Measurements from ENCODE around the gene UMODL1. TPM values are rescaled to one million over a fixed set of nuclear protein-coding genes. Genes with fewer than 3 reads are reported as not detected.
A peak's percentile ranks its signal among the peaks of the same experiment; 100 is the strongest.

Gene UMODL1
- total RNA-seq, 1 experiment from 2014 or later: not detected

DNA sequence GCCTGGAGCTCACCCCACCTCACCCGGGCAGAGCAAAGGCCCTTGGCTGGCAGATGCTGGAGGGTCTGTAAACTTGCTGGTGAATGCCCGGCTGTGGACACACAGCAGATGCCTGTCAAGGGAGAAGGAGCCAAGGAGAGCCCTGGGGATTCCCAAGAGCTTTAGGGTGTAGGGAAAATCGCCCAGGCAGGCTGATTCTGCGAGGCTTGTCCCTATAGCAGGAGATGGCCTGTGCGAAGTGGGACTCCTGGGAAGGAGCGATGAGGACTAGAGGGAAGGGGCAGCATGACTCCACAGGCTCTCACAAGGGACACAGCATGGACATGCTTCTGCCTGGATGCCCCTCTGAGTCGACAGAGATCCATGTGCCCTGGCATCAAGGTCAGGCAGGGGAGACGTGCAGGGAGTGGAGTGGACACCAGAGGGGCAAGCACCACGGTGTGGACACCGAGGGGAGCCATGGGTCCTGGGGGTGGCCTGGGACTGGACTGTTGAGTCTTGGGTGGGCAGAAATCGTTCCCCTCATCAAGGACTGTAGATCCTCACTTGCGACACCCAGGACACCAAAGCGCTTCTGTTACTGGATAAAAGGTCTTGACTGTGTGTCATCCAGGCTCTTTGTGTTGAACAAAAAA, 76.4 kb downstream of the UMODL1 start:
- Mint-ChIP-seq H3K27me3 (ENCODE audit: low read depth) (peaks cover 4% of the 10 kb centered on the region; the same call in 1 of the 2 replicates), H3K4me1 (peaks cover 3% of the 10 kb centered on the region in 2 experiments; a peak in 2 of 4 replicates), H3K4me3 (no peak overlapping the region), H3K36me3 (ENCODE audit: insufficient read depth in 1 of 3, low read depth in 3 of 3) (no peaks in the 10 kb centered on the region), H3K9me3 (no peaks in the 10 kb centered on the region; a peak in 1 of 5 replicates), H3K27ac (peak overlapping the region in 2 of 3 experiments; percentile 31 to 61; a peak in 1 of 7 replicates)
- Histone ChIP-seq H3K23ac (ENCODE audit: insufficient read length, low read depth, low read length) (no peak overlapping the region), H2BK120ac (ENCODE audit: low read depth, low read length, poor library complexity, severe bottlenecking) (no peak overlapping the region), H2BK20ac (ENCODE audit: low read depth, low read length, poor library complexity, severe bottlenecking) (no peak overlapping the region), H3K9ac (ENCODE audit: extremely low read depth, insufficient read length, low read length) (no peak overlapping the region), H2AK5ac (ENCODE audit: insufficient read length, low read length) (no peak overlapping the region), H4K8ac (replicated peaks; ENCODE audit: insufficient read length, low read depth, low read length) (no peak overlapping the region), H2BK12ac (ENCODE audit: insufficient read length, low read depth, low read length) (no peak overlapping the region), H3K9me3 (ENCODE audit: control insufficient read depth, low read depth, low read length) (no peaks in the 10 kb centered on the region), H3K4ac (ENCODE audit: low read depth, low read length) (no peak overlapping the region; the same call in 1 of the 2 replicates), H2AFZ (ENCODE audit: low read length) (no peak overlapping the region), H3K18ac (ENCODE audit: insufficient read length, low read depth, low read length) (no peak overlapping the region), H4K20me1 (ENCODE audit: control insufficient read depth, insufficient read depth, insufficient read length) (no peaks in the 10 kb centered on the region), H4K91ac (ENCODE audit: insufficient read length, low read depth, low read length) (no peak overlapping the region), H2BK15ac (ENCODE audit: low read depth, low read length) (no peak overlapping the region), H3K14ac (ENCODE audit: insufficient read depth, low read length) (no peak overlapping the region; the same call in 1 of the 2 replicates), H3K4me1 (ENCODE audit: insufficient read depth, low read length) (no peaks in the 10 kb centered on the region), H4K5ac (ENCODE audit: insufficient read length, low read depth, low read length) (no peak overlapping the region), H3T11ph (ENCODE audit: low read length) (no peak overlapping the region), H3K23me2 (ENCODE audit: insufficient read length, low read depth, low read length, poor library complexity, severe bottlenecking) (no peaks in the 10 kb centered on the region), H3K79me2 (ENCODE audit: insufficient read depth, low read length) (no peaks in the 10 kb centered on the region), H3K27me3 (ENCODE audit: insufficient read depth, low read length) (no peaks in the 10 kb centered on the region), H3K4me2 (ENCODE audit: insufficient read depth, insufficient read length, low read length) (no peak overlapping the region), H3K56ac (ENCODE audit: insufficient read length, low read depth, low read length) (no peak overlapping the region), H3K79me1 (ENCODE audit: insufficient read depth, low read depth, low read length, poor library complexity, severe bottlenecking) (no peaks in the 10 kb centered on the region), H2BK5ac (ENCODE audit: insufficient read length, low read length) (no peak overlapping the region), H3K27ac (ENCODE audit: insufficient read length, low read depth, low read length) (no peak overlapping the region)
- no CpG with 5 or more reads among the region's 13 CpGs for WGBS (ENCODE audit: extremely low coverage, insufficient read length, low lambda C conversion rate)
- DNase-seq: no peak
- no peak for TF ChIP-seq CTCF (conservative IDR thresholded peaks at IDR 0.05)
